ENCODE measurements around the gene PTPRM. TPM values are rescaled to one million over a fixed set of nuclear protein-coding genes. Genes with fewer than 3 reads are reported as not detected.

Gene PTPRM
- total and polyA plus RNA-seq, 2 experiments from 2014 or later = 1.6 to 5.3 TPM

DNA sequence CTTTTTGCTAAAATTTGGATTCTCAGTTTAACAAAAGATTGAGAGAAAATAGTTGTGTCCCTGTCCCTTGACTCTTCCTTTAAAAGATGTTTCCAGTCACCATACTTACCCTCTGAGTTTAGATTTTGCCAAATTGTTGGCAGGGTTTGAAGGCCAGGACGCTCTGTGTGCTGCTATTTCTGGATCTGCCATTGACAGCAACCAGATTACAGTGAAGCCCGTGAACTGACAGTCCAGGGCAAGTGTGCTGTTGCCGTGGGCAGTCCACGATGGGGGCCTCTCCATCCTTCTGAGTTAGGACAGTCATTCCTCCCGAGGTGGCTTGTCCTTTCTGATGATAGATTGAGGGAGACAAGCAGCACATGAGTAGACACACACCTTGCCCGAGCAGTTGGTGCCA lies 89.9 kb downstream of the PTPRM start:
- H3K27me3 Mint-ChIP-seq (ENCODE audit: insufficient read depth, low read depth, poor library complexity) = peaks cover 2% of the 10 kb centered on the region
- Histone ChIP-seq H3F3A (replicated peaks; ENCODE audit: low read depth) (no peaks in the 10 kb centered on the region), H3K4me2 (no peak overlapping the region), H3K27ac (ENCODE audit: low read depth) (no peak overlapping the region), H4K20me1 (replicated peaks; ENCODE audit: insufficient read depth) (no peaks in the 10 kb centered on the region), H3K9me2 (ENCODE audit: insufficient read depth) (no peaks in the 10 kb centered on the region), H3K4me3 (no peak overlapping the region), H3K4me1 (ENCODE audit: insufficient read depth) (peaks cover 5% of the 10 kb centered on the region; the same call in 1 of the 2 replicates), H3K27me3 (ENCODE audit: insufficient read depth) (no peaks in the 10 kb centered on the region), H2AFZ (no peak overlapping the region), H3K79me2 (replicated peaks; ENCODE audit: insufficient read depth) (no peaks in the 10 kb centered on the region), H3K36me3 (ENCODE audit: insufficient read depth) (no peaks in the 10 kb centered on the region)
- H3K36me3 Mint-ChIP-seq (ENCODE audit: low read depth) = no peaks in the 10 kb centered on the region
- peaks cover under 1% of the 10 kb centered on the region; the same call in 2 of the 3 replicates for H3K9me3 Mint-ChIP-seq
- DNase-seq (ENCODE audit: low spot score) = no peak
- no peak overlapping the region for H3K27ac Mint-ChIP-seq
- peaks cover 10% of the 10 kb centered on the region; the same call in 2 of the 3 replicates for H3K4me1 Mint-ChIP-seq
- TF ChIP-seq, protein P1, sequence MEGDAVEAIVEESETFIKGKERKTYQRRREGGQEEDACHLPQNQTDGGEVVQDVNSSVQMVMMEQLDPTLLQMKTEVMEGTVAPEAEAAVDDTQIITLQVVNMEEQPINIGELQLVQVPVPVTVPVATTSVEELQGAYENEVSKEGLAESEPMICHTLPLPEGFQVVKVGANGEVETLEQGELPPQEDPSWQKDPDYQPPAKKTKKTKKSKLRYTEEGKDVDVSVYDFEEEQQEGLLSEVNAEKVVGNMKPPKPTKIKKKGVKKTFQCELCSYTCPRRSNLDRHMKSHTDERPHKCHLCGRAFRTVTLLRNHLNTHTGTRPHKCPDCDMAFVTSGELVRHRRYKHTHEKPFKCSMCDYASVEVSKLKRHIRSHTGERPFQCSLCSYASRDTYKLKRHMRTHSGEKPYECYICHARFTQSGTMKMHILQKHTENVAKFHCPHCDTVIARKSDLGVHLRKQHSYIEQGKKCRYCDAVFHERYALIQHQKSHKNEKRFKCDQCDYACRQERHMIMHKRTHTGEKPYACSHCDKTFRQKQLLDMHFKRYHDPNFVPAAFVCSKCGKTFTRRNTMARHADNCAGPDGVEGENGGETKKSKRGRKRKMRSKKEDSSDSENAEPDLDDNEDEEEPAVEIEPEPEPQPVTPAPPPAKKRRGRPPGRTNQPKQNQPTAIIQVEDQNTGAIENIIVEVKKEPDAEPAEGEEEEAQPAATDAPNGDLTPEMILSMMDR (conservative IDR thresholded peaks at IDR 0.05; ENCODE audit: low read depth in 2 of 2) = no peak
- no peak for TF ChIP-seq JUNB (IDR thresholded peaks at IDR 0.05; ENCODE audit: unreplicated experiment)
- no peak for TF ChIP-seq POLR2AphosphoS5 (IDR thresholded peaks at IDR 0.05; ENCODE audit: low read depth)
- no peak for TF ChIP-seq ZNF331 (CRISPR knock-in tag; IDR thresholded peaks at IDR 0.05; ENCODE audit: low read depth)
- TF ChIP-seq, protein P2, sequence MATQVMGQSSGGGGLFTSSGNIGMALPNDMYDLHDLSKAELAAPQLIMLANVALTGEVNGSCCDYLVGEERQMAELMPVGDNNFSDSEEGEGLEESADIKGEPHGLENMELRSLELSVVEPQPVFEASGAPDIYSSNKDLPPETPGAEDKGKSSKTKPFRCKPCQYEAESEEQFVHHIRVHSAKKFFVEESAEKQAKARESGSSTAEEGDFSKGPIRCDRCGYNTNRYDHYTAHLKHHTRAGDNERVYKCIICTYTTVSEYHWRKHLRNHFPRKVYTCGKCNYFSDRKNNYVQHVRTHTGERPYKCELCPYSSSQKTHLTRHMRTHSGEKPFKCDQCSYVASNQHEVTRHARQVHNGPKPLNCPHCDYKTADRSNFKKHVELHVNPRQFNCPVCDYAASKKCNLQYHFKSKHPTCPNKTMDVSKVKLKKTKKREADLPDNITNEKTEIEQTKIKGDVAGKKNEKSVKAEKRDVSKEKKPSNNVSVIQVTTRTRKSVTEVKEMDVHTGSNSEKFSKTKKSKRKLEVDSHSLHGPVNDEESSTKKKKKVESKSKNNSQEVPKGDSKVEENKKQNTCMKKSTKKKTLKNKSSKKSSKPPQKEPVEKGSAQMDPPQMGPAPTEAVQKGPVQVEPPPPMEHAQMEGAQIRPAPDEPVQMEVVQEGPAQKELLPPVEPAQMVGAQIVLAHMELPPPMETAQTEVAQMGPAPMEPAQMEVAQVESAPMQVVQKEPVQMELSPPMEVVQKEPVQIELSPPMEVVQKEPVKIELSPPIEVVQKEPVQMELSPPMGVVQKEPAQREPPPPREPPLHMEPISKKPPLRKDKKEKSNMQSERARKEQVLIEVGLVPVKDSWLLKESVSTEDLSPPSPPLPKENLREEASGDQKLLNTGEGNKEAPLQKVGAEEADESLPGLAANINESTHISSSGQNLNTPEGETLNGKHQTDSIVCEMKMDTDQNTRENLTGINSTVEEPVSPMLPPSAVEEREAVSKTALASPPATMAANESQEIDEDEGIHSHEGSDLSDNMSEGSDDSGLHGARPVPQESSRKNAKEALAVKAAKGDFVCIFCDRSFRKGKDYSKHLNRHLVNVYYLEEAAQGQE (IDR thresholded peaks at IDR 0.05; ENCODE audit: unreplicated experiment) = no peak
- TF ChIP-seq ZNF114 (CRISPR knock-in tag; IDR thresholded peaks at IDR 0.05) = no peak
- no peak for TF ChIP-seq EZH2 (IDR thresholded peaks at IDR 0.05; ENCODE audit: low read depth, unreplicated experiment)
- TF ChIP-seq, protein P3, sequence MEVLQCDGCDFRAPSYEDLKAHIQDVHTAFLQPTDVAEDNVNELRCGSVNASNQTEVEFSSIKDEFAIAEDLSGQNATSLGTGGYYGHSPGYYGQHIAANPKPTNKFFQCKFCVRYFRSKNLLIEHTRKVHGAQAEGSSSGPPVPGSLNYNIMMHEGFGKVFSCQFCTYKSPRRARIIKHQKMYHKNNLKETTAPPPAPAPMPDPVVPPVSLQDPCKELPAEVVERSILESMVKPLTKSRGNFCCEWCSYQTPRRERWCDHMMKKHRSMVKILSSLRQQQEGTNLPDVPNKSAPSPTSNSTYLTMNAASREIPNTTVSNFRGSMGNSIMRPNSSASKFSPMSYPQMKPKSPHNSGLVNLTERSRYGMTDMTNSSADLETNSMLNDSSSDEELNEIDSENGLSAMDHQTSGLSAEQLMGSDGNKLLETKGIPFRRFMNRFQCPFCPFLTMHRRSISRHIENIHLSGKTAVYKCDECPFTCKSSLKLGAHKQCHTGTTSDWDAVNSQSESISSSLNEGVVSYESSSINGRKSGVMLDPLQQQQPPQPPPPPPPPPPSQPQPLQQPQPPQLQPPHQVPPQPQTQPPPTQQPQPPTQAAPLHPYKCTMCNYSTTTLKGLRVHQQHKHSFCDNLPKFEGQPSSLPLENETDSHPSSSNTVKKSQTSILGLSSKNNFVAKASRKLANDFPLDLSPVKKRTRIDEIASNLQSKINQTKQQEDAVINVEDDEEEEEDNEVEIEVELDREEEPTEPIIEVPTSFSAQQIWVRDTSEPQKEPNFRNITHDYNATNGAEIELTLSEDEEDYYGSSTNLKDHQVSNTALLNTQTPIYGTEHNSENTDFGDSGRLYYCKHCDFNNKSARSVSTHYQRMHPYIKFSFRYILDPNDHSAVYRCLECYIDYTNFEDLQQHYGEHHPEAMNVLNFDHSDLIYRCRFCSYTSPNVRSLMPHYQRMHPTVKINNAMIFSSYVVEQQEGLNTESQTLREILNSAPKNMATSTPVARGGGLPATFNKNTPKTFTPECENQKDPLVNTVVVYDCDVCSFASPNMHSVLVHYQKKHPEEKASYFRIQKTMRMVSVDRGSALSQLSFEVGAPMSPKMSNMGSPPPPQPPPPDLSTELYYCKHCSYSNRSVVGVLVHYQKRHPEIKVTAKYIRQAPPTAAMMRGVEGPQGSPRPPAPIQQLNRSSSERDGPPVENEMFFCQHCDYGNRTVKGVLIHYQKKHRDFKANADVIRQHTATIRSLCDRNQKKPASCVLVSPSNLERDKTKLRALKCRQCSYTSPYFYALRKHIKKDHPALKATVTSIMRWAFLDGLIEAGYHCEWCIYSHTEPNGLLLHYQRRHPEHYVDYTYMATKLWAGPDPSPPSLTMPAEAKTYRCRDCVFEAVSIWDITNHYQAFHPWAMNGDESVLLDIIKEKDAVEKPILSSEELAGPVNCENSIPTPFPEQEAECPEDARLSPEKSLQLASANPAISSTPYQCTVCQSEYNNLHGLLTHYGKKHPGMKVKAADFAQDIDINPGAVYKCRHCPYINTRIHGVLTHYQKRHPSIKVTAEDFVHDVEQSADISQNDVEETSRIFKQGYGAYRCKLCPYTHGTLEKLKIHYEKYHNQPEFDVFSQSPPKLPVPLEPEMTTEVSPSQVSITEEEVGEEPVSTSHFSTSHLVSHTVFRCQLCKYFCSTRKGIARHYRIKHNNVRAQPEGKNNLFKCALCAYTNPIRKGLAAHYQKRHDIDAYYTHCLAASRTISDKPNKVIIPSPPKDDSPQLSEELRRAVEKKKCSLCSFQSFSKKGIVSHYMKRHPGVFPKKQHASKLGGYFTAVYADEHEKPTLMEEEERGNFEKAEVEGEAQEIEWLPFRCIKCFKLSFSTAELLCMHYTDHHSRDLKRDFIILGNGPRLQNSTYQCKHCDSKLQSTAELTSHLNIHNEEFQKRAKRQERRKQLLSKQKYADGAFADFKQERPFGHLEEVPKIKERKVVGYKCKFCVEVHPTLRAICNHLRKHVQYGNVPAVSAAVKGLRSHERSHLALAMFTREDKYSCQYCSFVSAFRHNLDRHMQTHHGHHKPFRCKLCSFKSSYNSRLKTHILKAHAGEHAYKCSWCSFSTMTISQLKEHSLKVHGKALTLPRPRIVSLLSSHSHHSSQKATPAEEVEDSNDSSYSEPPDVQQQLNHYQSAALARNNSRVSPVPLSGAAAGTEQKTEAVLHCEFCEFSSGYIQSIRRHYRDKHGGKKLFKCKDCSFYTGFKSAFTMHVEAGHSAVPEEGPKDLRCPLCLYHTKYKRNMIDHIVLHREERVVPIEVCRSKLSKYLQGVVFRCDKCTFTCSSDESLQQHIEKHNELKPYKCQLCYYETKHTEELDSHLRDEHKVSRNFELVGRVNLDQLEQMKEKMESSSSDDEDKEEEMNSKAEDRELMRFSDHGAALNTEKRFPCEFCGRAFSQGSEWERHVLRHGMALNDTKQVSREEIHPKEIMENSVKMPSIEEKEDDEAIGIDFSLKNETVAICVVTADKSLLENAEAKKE (CRISPR knock-in tag; IDR thresholded peaks at IDR 0.05) = no peak
- no peak for TF ChIP-seq EZH2phosphoT487 (IDR thresholded peaks at IDR 0.05; ENCODE audit: unreplicated experiment)
- TF ChIP-seq, protein P4, sequence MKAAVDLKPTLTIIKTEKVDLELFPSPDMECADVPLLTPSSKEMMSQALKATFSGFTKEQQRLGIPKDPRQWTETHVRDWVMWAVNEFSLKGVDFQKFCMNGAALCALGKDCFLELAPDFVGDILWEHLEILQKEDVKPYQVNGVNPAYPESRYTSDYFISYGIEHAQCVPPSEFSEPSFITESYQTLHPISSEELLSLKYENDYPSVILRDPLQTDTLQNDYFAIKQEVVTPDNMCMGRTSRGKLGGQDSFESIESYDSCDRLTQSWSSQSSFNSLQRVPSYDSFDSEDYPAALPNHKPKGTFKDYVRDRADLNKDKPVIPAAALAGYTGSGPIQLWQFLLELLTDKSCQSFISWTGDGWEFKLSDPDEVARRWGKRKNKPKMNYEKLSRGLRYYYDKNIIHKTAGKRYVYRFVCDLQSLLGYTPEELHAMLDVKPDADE (IDR thresholded peaks at IDR 0.05) = no peak
- no peak for TF ChIP-seq NANOG (IDR thresholded peaks at IDR 0.05; ENCODE audit: borderline replicate concordance)
- TF ChIP-seq CREB1 (CRISPR knock-in tag; IDR thresholded peaks at IDR 0.05; ENCODE audit: low read depth) = no peak
- no peak for TF ChIP-seq STAT1 (IDR thresholded peaks at IDR 0.05; ENCODE audit: unreplicated experiment)
- no peak for ATAC-seq
- no peak overlapping the region for H3K4me3 Mint-ChIP-seq
